Muscle layer of duodenum (tissue), 2 donors: ENCODE results near the gene BTBD6.
"Not testable (repeated sequence)": the region's sequence is repeated elsewhere in the genome, so short reads cannot be mapped to it uniquely, and the experiment has no call there.

Experiments
- H3K27ac ChIP-seq: one replicate; pipeline ENCODE4 v1.7.0; 2013; ENCODE audit warnings: mild to moderate bottlenecking, low read length
- H3K27me3 ChIP-seq: one replicate; pipeline ENCODE4 v1.7.0; 2013; ENCODE audit warnings: low read depth, mild to moderate bottlenecking, control low read depth, low read length
- H3K36me3 ChIP-seq, 2 donors: one replicate each; pipeline ENCODE4 v1.7.0; 2013; ENCODE audit warnings: low read length in 2 of 2, control low read depth in 1 of 2, mild to moderate bottlenecking in 1 of 2; ENCODE audit not compliant: insufficient read depth in 2 of 2, control insufficient read depth in 1 of 2
- H3K4me1 ChIP-seq, 2 donors: one replicate each; pipeline ENCODE4 v1.7.0; 2013; ENCODE audit warnings: low read length in 2 of 2, mild to moderate bottlenecking in 2 of 2, control low read depth in 1 of 2, moderate library complexity in 1 of 2; ENCODE audit not compliant: insufficient read depth in 2 of 2, control insufficient read depth in 1 of 2
- H3K4me3 ChIP-seq, 2 donors: one replicate each; pipeline ENCODE4 v1.7.0; 2013; ENCODE audit warnings: low read length in 2 of 2, low read depth in 1 of 2, mild to moderate bottlenecking in 1 of 2
- H3K9me3 ChIP-seq, 2 donors: one replicate each; pipeline ENCODE4 v1.7.0; 2013; ENCODE audit warnings: low read length in 2 of 2, control low read depth in 1 of 2, mild to moderate bottlenecking in 1 of 2; ENCODE audit not compliant: control insufficient read depth in 1 of 2
- donor health status: healthy.

Gene BTBD6

GRCh38 chr14:105274637-105275036 lies 26.3 kb downstream of the BTBD6 start:
- Histone ChIP-seq H3K4me3 (no peak overlapping the region), H3K36me3 (no peaks in the 10 kb centered on the region), H3K27ac (no peak overlapping the region), H3K27me3 (no peaks in the 10 kb centered on the region), H3K9me3 (no peaks in the 10 kb centered on the region), H3K4me1 (no peaks in the 10 kb centered on the region)

- Histone ChIP-seq H3K4me3 (no peak overlapping the region), H3K9me3 (no peaks in the 10 kb centered on the region), H3K27me3 (no peaks in the 10 kb centered on the region), H3K36me3 (no peaks in the 10 kb centered on the region), H3K4me1 (no peaks in the 10 kb centered on the region), H3K27ac (no peak overlapping the region)
Measured at GRCh38 chr14:105275267-105275946, 27.1 kb downstream of the BTBD6 start.

- H3K36me3 ChIP-seq, H3K27me3 ChIP-seq, H3K4me3 ChIP-seq, H3K9me3 ChIP-seq, H3K27ac ChIP-seq, H3K4me1 ChIP-seq: not testable (repeated sequence)
Measured at GRCh38 chr14:105277448-105277847, 29.1 kb downstream of the BTBD6 start.

- peaks cover 0 to 6% of the 10 kb centered on the region in 2 donors for H3K36me3 ChIP-seq
- H3K27ac ChIP-seq = no peak overlapping the region
- H3K4me3 ChIP-seq = no peak overlapping the region
- H3K4me1 ChIP-seq = peaks cover 0 to 9% of the 10 kb centered on the region in 2 donors
- no peaks in the 10 kb centered on the region for H3K27me3 ChIP-seq
- no peaks in the 10 kb centered on the region for H3K9me3 ChIP-seq
Measured at GRCh38 chr14:105279642-105280361, 31.5 kb downstream of the BTBD6 start.

GRCh38 chr14:105280525-105280924 lies 32.2 kb downstream of the BTBD6 start:
- H3K4me1 ChIP-seq = peaks cover 0 to 9% of the 10 kb centered on the region in 2 donors
- H3K27ac ChIP-seq = no peak overlapping the region
- no peak overlapping the region for H3K4me3 ChIP-seq
- H3K27me3 ChIP-seq = no peaks in the 10 kb centered on the region
- no peaks in the 10 kb centered on the region for H3K9me3 ChIP-seq
- peaks cover 0 to 6% of the 10 kb centered on the region in 2 donors for H3K36me3 ChIP-seq

GRCh38 chr14:105281371-105282097 lies 33.2 kb downstream of the BTBD6 start:
- H3K9me3 ChIP-seq = no peaks in the 10 kb centered on the region
- no peak overlapping the region for H3K4me3 ChIP-seq
- H3K4me1 ChIP-seq = peaks cover 0 to 9% of the 10 kb centered on the region in 2 donors
- no peak overlapping the region for H3K27ac ChIP-seq
- peaks cover 0 to 6% of the 10 kb centered on the region in 2 donors for H3K36me3 ChIP-seq
- H3K27me3 ChIP-seq = no peaks in the 10 kb centered on the region

GRCh38 chr14:105282098-105282725 lies 33.9 kb downstream of the BTBD6 start:
- peaks cover 0 to 6% of the 10 kb centered on the region in 2 donors for H3K36me3 ChIP-seq
- no peaks in the 10 kb centered on the region for H3K27me3 ChIP-seq
- H3K27ac ChIP-seq = no peak overlapping the region
- H3K4me1 ChIP-seq = peaks cover 0 to 9% of the 10 kb centered on the region in 2 donors
- no peaks in the 10 kb centered on the region for H3K9me3 ChIP-seq
- H3K4me3 ChIP-seq = no peak overlapping the region

- Histone ChIP-seq H3K27me3 (no peaks in the 10 kb centered on the region), H3K4me3 (no peak overlapping the region), H3K36me3 (peaks cover 0 to 6% of the 10 kb centered on the region in 2 donors), H3K9me3 (no peaks in the 10 kb centered on the region), H3K4me1 (peaks cover 0 to 9% of the 10 kb centered on the region in 2 donors), H3K27ac (no peak overlapping the region)
Measured at GRCh38 chr14:105283028-105283427, 34.7 kb downstream of the BTBD6 start.

- Histone ChIP-seq H3K36me3 (peaks cover 0 to 6% of the 10 kb centered on the region in 2 donors), H3K4me3 (no peak overlapping the region), H3K4me1 (peaks cover 0 to 9% of the 10 kb centered on the region in 2 donors), H3K9me3 (no peaks in the 10 kb centered on the region), H3K27me3 (no peaks in the 10 kb centered on the region), H3K27ac (no peak overlapping the region)
Measured at GRCh38 chr14:105283899-105284298, 35.6 kb downstream of the BTBD6 start.

GRCh38 chr14:105285174-105285573 lies 36.8 kb downstream of the BTBD6 start:
- peaks cover 0 to 6% of the 10 kb centered on the region in 2 donors for H3K36me3 ChIP-seq
- H3K4me1 ChIP-seq = peaks cover 0 to 9% of the 10 kb centered on the region in 2 donors
- no peak overlapping the region for H3K27ac ChIP-seq
- no peak overlapping the region for H3K4me3 ChIP-seq
- no peaks in the 10 kb centered on the region for H3K9me3 ChIP-seq
- H3K27me3 ChIP-seq = no peaks in the 10 kb centered on the region

GRCh38 chr14:105286759-105287144 lies 38.4 kb downstream of the BTBD6 start:
- no peak overlapping the region for H3K4me3 ChIP-seq
- H3K27ac ChIP-seq = no peak overlapping the region
- H3K36me3 ChIP-seq = peaks cover 0 to 6% of the 10 kb centered on the region in 2 donors
- peaks cover 0 to 2% of the 10 kb centered on the region in 2 donors for H3K4me1 ChIP-seq
- H3K9me3 ChIP-seq = no peaks in the 10 kb centered on the region
- H3K27me3 ChIP-seq = no peaks in the 10 kb centered on the region
